COR-L47 (cell line): ENCODE measurements around the gene SUMF2.
A peak's percentile ranks its signal among the peaks of the same experiment; 100 is the strongest.
"Not testable (repeated sequence)": the region's sequence is repeated elsewhere in the genome, so short reads cannot be mapped to it uniquely, and the experiment has no call there.

ENCODE experiments used
- DNase-seq: peaks from one replicate; lab custom pipeline; 2025; lab: John Stamatoyannopoulos, UW

SUMF2 gene

DNA sequence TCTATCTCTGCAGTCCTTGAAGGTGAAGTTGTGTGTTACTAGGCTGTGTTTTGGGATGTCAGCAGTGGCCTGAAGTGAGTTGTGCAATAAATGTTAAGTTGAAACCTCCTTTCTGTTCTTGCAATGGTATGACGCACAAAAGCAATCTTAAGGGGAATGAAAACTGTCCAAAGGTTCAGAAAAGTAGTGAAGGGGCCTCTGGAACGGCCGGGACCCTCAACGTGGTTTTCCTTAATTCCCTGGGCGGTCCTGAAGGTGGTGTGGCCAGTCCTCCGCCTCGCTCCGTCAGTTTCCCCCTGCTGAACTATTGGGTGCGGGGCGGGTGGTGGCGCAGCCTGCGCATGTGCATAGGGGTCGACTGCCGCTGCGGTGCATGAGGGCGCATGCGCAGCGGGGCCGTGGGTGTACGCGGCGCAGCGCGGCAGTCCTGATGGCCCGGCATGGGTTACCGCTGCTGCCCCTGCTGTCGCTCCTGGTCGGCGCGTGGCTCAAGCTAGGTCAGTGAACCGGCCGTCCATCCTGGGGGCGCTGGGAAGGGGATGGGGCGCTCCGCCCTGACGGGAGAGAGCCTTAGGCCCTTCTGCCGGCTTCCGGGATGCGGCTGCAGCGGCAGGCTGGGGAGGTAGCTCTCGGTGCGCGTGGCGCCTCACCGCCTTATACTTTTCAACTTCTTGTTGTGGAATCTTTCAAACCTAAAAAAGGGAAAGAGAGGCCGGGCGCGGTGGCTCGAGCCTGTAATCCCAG lies at the start of gene SUMF2:
SUMF2 (plus strand) TSS at position 405 of the 744 bp plus-strand sequence; CDS start at position 431, 26 bp downstream.
- peak; percentile 82 for DNase-seq

DNA sequence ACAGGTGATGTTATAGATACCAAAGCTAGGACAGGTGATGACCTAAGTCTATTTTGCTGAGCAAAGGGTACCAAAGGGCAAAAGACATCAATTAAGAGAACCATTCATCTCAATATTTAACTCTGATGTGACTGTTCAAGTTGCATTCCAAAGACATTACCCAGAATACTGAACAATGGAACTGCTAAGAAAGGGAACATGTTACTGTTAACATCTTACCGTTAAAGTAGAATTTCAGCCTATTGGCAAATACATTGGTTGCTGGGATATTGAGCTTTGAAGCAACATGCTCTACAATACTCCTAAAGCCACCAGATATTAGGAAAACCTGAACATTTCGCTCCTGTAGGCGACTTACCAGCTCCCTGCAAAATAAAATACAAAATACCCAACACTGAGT lies 47.1 kb upstream of the SUMF2 start:
- not testable (repeated sequence) for DNase-seq

GRCh38 chr7:56019501-56019900 lies 44.6 kb upstream of the SUMF2 start:
- no peak for DNase-seq

- DNase-seq, result no peak
Measured at GRCh38 chr7:56023500-56023899, 40.6 kb upstream of the SUMF2 start.

GRCh38 chr7:56026538-56026937 lies 37.5 kb upstream of the SUMF2 start:
- DNase-seq, result peak; percentile 1

GRCh38 chr7:56028942-56029630 lies 35.0 kb upstream of the SUMF2 start:
- DNase-seq, result no peak

DNA sequence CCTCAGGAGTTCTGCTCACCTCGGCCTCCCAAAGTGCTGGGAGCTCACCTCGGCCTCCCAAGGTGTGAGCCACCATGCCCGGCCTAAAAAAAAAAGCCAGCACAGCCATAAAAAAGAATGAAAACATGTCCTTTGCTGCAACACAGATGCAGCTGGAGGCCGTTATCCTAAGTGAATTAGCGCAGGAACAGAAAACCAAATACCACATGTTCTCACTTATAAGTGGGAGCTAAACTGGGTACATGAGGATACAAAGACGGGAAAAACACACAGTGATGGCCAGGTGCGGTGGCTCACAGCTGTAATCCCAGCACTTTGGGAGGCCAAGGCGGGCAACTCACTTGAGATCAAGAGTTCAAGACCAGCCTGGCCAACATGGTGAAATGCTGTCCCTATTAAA lies 33.7 kb upstream of the SUMF2 start:
- no peak for DNase-seq

DNA sequence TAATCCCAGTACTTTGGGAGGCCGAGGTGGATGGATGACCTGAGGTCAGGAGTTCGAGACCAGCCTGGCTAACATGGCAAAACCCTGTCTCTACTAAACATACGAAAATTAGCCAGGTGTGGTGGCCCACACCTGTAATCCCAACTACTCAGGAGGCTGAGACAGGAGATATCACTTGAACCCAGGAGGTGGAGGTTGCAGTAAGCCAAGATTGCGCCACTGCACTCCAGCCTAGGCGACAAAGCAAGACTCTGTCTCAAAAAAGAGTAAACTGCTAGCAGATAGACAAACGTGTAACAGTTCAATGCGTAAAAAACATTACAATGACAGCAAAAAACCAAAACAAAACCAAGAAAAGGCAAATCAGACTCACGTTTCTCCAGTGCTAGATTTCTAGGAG lies 32.5 kb upstream of the SUMF2 start:
- DNase-seq, result not testable (repeated sequence)

GRCh38 chr7:56032578-56032977 lies 31.5 kb upstream of the SUMF2 start:
- DNase-seq, result not testable (repeated sequence)

- peak; percentile 85 for DNase-seq
Measured at GRCh38 chr7:56033671-56034432, 30.2 kb upstream of the SUMF2 start.

DNA sequence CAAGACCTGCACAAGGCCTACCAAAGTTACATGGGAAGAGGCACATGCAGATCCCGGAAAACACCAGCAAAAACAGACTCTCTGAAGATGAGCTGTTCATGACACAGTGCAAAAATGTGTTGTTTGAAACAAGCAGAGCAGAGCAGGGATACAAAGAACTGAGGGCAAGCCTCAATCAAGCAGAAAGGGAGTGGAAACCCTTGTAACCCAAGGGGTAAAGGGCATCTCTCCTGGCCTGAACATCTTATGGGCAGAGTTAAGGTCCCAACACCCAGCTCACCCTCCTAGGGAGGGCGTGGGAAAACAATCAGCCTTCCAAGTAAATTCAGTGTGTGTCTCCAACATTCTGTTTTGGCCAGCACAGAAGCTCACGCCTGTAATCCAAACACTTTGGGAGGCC lies 23.4 kb upstream of the SUMF2 start:
- DNase-seq, result no peak

- not testable (repeated sequence) for DNase-seq
Measured at GRCh38 chr7:56045758-56046157, 18.3 kb upstream of the SUMF2 start.

- DNase-seq, result no peak
Measured at GRCh38 chr7:56046721-56047445, 17.2 kb upstream of the SUMF2 start.

- not testable (repeated sequence) for DNase-seq
Measured at GRCh38 chr7:56047446-56048116, 16.5 kb upstream of the SUMF2 start.

GRCh38 chr7:56048245-56048644 lies 15.8 kb upstream of the SUMF2 start:
- no peak for DNase-seq

- peak; percentile 74 for DNase-seq
Measured at GRCh38 chr7:56048763-56049162, 15.3 kb upstream of the SUMF2 start.

DNA sequence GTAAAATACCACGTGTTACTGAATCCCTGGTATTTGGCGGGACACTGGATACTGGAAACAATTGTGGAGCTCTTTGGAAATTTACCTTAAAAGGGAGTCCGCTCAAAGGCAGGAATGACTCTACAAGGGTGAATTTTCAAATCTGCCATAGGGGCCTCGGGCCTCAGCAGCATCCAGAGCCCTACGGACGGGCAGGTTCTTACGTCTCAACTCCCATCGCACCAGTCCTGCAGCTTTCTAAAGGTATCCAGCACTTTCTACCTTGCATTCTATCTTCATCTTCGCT lies 13.1 kb upstream of the SUMF2 start:
- no peak for DNase-seq

DNA sequence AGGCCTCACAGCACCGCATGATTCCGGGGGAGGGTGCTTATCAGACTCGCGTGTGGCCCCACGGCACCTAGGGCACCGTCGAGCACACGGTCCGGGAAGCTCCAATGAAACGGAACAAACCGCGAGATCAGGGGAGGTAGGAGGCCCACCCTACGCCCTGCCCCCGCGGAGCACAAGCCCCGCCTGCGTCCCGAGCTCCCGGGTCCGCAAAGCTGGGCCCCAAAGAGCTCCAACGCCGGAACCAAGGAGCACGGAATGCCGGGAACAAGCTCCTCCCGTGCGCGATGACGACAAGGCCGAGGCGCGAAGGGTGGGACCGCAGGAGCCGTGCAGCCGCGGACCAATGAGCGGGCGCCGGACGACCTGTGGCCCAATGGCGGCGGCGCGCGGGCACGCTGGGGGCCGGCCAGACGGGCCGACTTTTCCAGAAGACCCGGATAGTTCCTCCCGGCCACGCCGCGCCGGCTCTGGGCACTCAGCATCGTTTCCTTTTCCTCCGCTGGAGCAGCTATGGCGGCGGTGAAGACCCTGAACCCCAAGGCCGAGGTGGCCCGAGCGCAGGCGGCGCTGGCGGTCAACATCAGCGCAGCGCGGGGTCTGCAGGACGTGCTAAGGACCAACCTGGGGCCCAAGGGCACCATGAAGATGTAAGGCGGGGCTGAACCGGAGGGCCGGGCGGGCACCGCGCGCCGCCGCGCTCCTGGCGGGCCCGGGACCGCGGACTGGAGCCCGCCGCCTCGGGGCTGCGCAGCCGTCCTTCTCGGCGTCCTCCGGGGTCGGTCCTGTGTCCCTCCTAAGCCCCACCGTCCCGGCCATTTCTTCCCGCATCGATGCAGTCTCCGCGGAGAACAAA lies 12.5 kb upstream of the SUMF2 start, which contains the start of the genes CCT6A and PSPH:
CCT6A (plus strand) TSS at position 427 of the 853 bp plus-strand sequence; CDS start at position 511, 84 bp downstream.
PSPH (minus strand) TSS at position 106 of the 853 bp plus-strand sequence. CDS start 30,232 bp downstream, outside the sequence.
- DNase-seq, result peak; percentile 99

DNA sequence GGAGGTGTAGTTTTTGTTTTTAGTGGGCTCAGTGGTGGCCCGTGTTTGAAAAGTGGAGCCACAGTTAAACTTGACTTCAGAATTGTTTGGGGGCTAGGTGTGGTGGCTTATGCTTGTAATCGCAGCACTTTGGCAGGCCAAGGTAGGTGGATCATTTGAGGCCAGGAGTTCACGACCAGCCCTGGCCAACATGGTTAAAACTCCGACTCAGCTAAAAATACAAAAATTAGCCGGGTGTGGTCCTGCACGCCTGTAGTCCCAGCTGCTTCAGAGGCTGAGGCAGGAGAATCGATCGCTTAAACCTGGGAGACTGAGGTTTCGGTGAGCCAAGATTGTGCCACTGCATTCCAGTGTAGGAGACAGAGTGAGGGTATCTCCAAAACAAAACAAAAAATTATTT lies 10.7 kb upstream of the SUMF2 start:
- no peak for DNase-seq

DNA sequence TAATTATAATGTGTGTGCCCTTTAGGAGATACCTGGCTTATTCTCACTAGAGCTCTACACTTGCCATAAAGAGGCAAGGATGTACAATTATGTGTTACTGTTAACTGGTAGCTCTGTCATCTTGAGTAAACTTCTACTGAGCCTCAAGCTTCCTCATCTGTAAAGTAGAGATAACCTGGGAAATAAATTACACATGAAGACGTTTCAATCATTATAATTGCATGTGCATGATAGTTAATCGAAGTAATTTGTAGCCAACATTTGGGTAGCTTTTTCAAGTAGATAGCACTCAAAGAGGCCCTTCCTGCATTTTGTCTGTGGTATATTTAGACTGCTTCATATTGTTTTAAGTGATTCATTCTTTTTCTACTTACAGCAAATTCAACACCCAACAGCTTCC lies 10.1 kb upstream of the SUMF2 start:
- no peak for DNase-seq
